ENCODE measurements around the gene RPP25.

The RPP25 gene

GRCh38 chr15:74956648-74957475 lies at the start of gene RPP25:
Gene RPP25, minus strand, starts transcription at chr15:74956772. Its CDS starts 189 bp downstream, at chr15:74956583.
- in situ Hi-C loops (cut with HindIII; ENCODE audit: low pct_ligation_motif_present, low pct_unique_long_range_greater_than_20kb, low sequenced_read_pairs): no loop called here
- peak; percentile 88 for DNase-seq

GRCh38 chr15:75002398-75002797 lies 45.8 kb upstream of the RPP25 start:
- no peak for DNase-seq
- in situ Hi-C loops (cut with HindIII; ENCODE audit: low pct_ligation_motif_present, low pct_unique_long_range_greater_than_20kb, low sequenced_read_pairs): no loop called here

- no peak for DNase-seq
- in situ Hi-C loops (cut with HindIII; ENCODE audit: low pct_ligation_motif_present, low pct_unique_long_range_greater_than_20kb, low sequenced_read_pairs): no loop called here
Observed at GRCh38 chr15:75001310-75001709, 44.7 kb upstream of the RPP25 start.

- in situ Hi-C loops (cut with HindIII; ENCODE audit: low pct_ligation_motif_present, low pct_unique_long_range_greater_than_20kb, low sequenced_read_pairs): no loop called here
- DNase-seq: no peak
Observed at GRCh38 chr15:74997543-74997942, 41.0 kb upstream of the RPP25 start.

- in situ Hi-C loops (cut with HindIII; ENCODE audit: low pct_ligation_motif_present, low pct_unique_long_range_greater_than_20kb, low sequenced_read_pairs): no loop called here
- DNase-seq: no peak
Observed at GRCh38 chr15:74997141-74997540, 40.6 kb upstream of the RPP25 start.

- in situ Hi-C loops (cut with HindIII; ENCODE audit: low pct_ligation_motif_present, low pct_unique_long_range_greater_than_20kb, low sequenced_read_pairs): no loop called here
- DNase-seq: no peak
Observed at GRCh38 chr15:74995779-74996765, 39.5 kb upstream of the RPP25 start.

GRCh38 chr15:74995182-74995778 lies 38.7 kb upstream of the RPP25 start, which contains the start of gene SCAMP5:
Gene SCAMP5, plus strand, starts transcription at chr15:74995563. Its CDS starts 16,277 bp downstream, at chr15:75011840.
- DNase-seq: peak; percentile 91
- in situ Hi-C loops (cut with HindIII; ENCODE audit: low pct_ligation_motif_present, low pct_unique_long_range_greater_than_20kb, low sequenced_read_pairs): no loop called here

GRCh38 chr15:74994685-74995084 lies 38.1 kb upstream of the RPP25 start:
- in situ Hi-C loops (cut with HindIII; ENCODE audit: low pct_ligation_motif_present, low pct_unique_long_range_greater_than_20kb, low sequenced_read_pairs): no loop called here
- DNase-seq: no peak

GRCh38 chr15:74994236-74994635 lies 37.7 kb upstream of the RPP25 start:
- in situ Hi-C loops (cut with HindIII; ENCODE audit: low pct_ligation_motif_present, low pct_unique_long_range_greater_than_20kb, low sequenced_read_pairs): no loop called here

GRCh38 chr15:74992619-74993018 lies 36.0 kb upstream of the RPP25 start:
- in situ Hi-C loops (cut with HindIII; ENCODE audit: low pct_ligation_motif_present, low pct_unique_long_range_greater_than_20kb, low sequenced_read_pairs): no loop called here
- no peak for DNase-seq

More at GRCh38 chr15:74994236-74994635, 37.7 kb upstream of the RPP25 start:
- DNase-seq: no peak

- no peak for DNase-seq
- in situ Hi-C loops (cut with HindIII; ENCODE audit: low pct_ligation_motif_present, low pct_unique_long_range_greater_than_20kb, low sequenced_read_pairs): no loop called here
Observed at GRCh38 chr15:74989527-74989926, 33.0 kb upstream of the RPP25 start.

- in situ Hi-C loops (cut with HindIII; ENCODE audit: low pct_ligation_motif_present, low pct_unique_long_range_greater_than_20kb, low sequenced_read_pairs): no loop called here
- DNase-seq: peak; percentile 66
Observed at GRCh38 chr15:74988007-74988800, 31.6 kb upstream of the RPP25 start.

- in situ Hi-C loops (cut with HindIII; ENCODE audit: low pct_ligation_motif_present, low pct_unique_long_range_greater_than_20kb, low sequenced_read_pairs): no loop called here
- peak; percentile 55 for DNase-seq
Observed at GRCh38 chr15:74983725-74984231, 27.2 kb upstream of the RPP25 start.

- no peak for DNase-seq
- in situ Hi-C loops (cut with HindIII; ENCODE audit: low pct_ligation_motif_present, low pct_unique_long_range_greater_than_20kb, low sequenced_read_pairs): no loop called here
Observed at GRCh38 chr15:74982183-74982582, 25.6 kb upstream of the RPP25 start.

- peak; percentile 56 for DNase-seq
- in situ Hi-C loops (cut with HindIII; ENCODE audit: low pct_ligation_motif_present, low pct_unique_long_range_greater_than_20kb, low sequenced_read_pairs): no loop called here
Observed at GRCh38 chr15:74978503-74978902, 21.9 kb upstream of the RPP25 start.

GRCh38 chr15:74978077-74978476 lies 21.5 kb upstream of the RPP25 start:
- in situ Hi-C loops (cut with HindIII; ENCODE audit: low pct_ligation_motif_present, low pct_unique_long_range_greater_than_20kb, low sequenced_read_pairs): no loop called here
- no peak for DNase-seq

GRCh38 chr15:74977599-74977998 lies 21.0 kb upstream of the RPP25 start:
- in situ Hi-C loops (cut with HindIII; ENCODE audit: low pct_ligation_motif_present, low pct_unique_long_range_greater_than_20kb, low sequenced_read_pairs): no loop called here
- no peak for DNase-seq

- in situ Hi-C loops (cut with HindIII; ENCODE audit: low pct_ligation_motif_present, low pct_unique_long_range_greater_than_20kb, low sequenced_read_pairs): no loop called here
- no peak for DNase-seq
Observed at GRCh38 chr15:74976159-74976558, 19.6 kb upstream of the RPP25 start.

All from ACHN (cell line).